Measurements from ENCODE around the gene CCDC178. TPM values are rescaled to one million over a fixed set of nuclear protein-coding genes. Genes with fewer than 3 reads are reported as not detected.

The CCDC178 gene
- total RNA-seq, 4 donors from 2014 or later: not detected

GRCh38 chr18:33282709-33283333 lies 157.7 kb downstream of the CCDC178 start:
- no peak overlapping the region for H3K27ac ChIP-seq
- TF ChIP-seq, protein P1, sequence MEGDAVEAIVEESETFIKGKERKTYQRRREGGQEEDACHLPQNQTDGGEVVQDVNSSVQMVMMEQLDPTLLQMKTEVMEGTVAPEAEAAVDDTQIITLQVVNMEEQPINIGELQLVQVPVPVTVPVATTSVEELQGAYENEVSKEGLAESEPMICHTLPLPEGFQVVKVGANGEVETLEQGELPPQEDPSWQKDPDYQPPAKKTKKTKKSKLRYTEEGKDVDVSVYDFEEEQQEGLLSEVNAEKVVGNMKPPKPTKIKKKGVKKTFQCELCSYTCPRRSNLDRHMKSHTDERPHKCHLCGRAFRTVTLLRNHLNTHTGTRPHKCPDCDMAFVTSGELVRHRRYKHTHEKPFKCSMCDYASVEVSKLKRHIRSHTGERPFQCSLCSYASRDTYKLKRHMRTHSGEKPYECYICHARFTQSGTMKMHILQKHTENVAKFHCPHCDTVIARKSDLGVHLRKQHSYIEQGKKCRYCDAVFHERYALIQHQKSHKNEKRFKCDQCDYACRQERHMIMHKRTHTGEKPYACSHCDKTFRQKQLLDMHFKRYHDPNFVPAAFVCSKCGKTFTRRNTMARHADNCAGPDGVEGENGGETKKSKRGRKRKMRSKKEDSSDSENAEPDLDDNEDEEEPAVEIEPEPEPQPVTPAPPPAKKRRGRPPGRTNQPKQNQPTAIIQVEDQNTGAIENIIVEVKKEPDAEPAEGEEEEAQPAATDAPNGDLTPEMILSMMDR (IDR thresholded peaks at IDR 0.05): no peak
- no peak for TF ChIP-seq POLR2A (IDR thresholded peaks at IDR 0.05)
- no peaks in the 10 kb centered on the region for H3K9me3 ChIP-seq
- no peak overlapping the region for H3K4me3 ChIP-seq
- DNase-seq: no peak
- H3K4me1 ChIP-seq: no peaks in the 10 kb centered on the region
- no peaks in the 10 kb centered on the region for H3K27me3 ChIP-seq
- H3K36me3 ChIP-seq: no peaks in the 10 kb centered on the region

DNA sequence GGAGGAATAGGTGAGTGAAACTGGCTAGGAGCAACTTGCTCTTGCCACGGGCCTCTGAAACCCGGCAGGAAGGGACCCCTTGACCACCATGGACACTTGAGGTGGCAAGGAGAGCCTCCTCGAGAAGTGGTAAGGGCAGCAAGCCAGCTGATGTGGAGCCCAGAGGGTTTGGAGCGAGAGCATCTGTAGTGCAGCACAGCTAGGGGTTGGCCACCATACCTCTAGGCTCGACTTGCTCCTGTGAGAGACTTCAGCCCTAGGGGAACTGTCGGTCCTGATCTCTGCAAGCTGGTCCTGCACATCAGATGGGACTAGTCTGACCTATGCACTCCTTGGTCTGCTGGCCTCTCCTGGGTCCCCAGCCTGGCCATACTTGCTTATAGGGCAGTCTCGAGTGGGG lies 158.4 kb downstream of the CCDC178 start:
- Histone ChIP-seq H3K9me3 (no peaks in the 10 kb centered on the region), H3K4me3 (no peak overlapping the region), H3K27ac (no peak overlapping the region), H3K4me1 (no peaks in the 10 kb centered on the region), H3K27me3 (no peaks in the 10 kb centered on the region), H3K36me3 (no peaks in the 10 kb centered on the region)
- DNase-seq: no peak
- TF ChIP-seq, protein P1 (IDR thresholded peaks at IDR 0.05): no peak
- TF ChIP-seq POLR2A (IDR thresholded peaks at IDR 0.05): no peak

- DNase-seq: no peak
- no peaks in the 10 kb centered on the region for H3K9me3 ChIP-seq
- TF ChIP-seq POLR2A (IDR thresholded peaks at IDR 0.05): no peak
- TF ChIP-seq, protein P1 (IDR thresholded peaks at IDR 0.05): no peak
- H3K36me3 ChIP-seq: no peaks in the 10 kb centered on the region
- H3K4me3 ChIP-seq: no peak overlapping the region
- no peak overlapping the region for H3K27ac ChIP-seq
- no peaks in the 10 kb centered on the region for H3K27me3 ChIP-seq
- H3K4me1 ChIP-seq: no peaks in the 10 kb centered on the region
Measured at GRCh38 chr18:33277431-33277830, 163.1 kb downstream of the CCDC178 start.

DNA sequence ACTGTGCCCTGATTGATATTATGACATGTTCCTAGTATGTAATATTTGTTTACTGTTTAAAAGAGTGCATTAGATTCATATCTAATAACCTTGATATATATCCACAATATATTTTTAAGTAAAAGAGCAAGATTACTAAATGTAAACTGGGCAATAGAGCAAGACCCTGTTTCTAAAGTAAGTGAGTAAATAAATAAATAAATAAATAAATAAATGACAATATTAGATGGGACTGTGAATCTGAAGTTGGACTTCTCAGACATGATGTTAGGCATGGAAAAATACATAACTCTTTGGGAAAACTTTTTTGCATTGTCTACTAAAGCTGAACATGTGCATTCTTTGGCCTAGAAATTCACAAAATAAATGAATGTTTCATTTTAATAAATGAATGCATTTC lies 164.7 kb downstream of the CCDC178 start:
- no peak for DNase-seq
- Histone ChIP-seq H3K27ac (no peak overlapping the region), H3K9me3 (no peaks in the 10 kb centered on the region), H3K27me3 (no peaks in the 10 kb centered on the region), H3K4me1 (no peaks in the 10 kb centered on the region), H3K4me3 (no peak overlapping the region), H3K36me3 (no peaks in the 10 kb centered on the region)
- TF ChIP-seq, protein P1 (IDR thresholded peaks at IDR 0.05): no peak

DNA sequence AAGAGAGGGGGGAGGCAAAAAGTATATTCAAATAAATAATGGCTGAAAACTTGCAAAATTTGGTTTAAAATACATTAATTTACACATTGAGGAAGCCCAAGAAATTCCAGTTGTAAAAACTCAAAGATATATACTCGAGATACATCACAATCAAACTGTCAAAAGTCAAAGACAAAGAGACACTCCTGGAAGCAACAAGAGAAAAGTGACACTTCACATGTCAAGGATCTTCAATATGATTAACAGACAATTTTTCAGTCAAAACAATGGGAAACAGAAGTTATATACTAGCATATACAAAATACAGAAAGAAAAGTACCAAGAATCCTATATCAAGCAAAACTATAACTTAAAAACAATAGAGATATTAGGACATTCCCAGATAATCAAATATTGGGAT lies 170.2 kb downstream of the CCDC178 start:
- Histone ChIP-seq H3K4me1 (no peaks in the 10 kb centered on the region), H3K27me3 (no peaks in the 10 kb centered on the region), H3K9me3 (no peaks in the 10 kb centered on the region), H3K4me3 (no peak overlapping the region), H3K27ac (no peak overlapping the region), H3K36me3 (no peaks in the 10 kb centered on the region)
- no peak for DNase-seq
- TF ChIP-seq, protein P1 (IDR thresholded peaks at IDR 0.05): no peak
- TF ChIP-seq POLR2A (IDR thresholded peaks at IDR 0.05): no peak

GRCh38 chr18:33269223-33269622 lies 171.3 kb downstream of the CCDC178 start:
- Histone ChIP-seq H3K27ac (no peak overlapping the region), H3K9me3 (no peaks in the 10 kb centered on the region), H3K27me3 (no peaks in the 10 kb centered on the region), H3K4me3 (no peak overlapping the region), H3K4me1 (no peaks in the 10 kb centered on the region), H3K36me3 (no peaks in the 10 kb centered on the region)
- TF ChIP-seq POLR2A (IDR thresholded peaks at IDR 0.05): no peak
- TF ChIP-seq, protein P1 (IDR thresholded peaks at IDR 0.05): no peak
- DNase-seq: no peak
